ENCODE measurements around the gene ELL2.
"Not testable (repeated sequence)": the region's sequence is repeated elsewhere in the genome, so short reads cannot be mapped to it uniquely, and the experiment has no call there.

ELL2 gene

DNA sequence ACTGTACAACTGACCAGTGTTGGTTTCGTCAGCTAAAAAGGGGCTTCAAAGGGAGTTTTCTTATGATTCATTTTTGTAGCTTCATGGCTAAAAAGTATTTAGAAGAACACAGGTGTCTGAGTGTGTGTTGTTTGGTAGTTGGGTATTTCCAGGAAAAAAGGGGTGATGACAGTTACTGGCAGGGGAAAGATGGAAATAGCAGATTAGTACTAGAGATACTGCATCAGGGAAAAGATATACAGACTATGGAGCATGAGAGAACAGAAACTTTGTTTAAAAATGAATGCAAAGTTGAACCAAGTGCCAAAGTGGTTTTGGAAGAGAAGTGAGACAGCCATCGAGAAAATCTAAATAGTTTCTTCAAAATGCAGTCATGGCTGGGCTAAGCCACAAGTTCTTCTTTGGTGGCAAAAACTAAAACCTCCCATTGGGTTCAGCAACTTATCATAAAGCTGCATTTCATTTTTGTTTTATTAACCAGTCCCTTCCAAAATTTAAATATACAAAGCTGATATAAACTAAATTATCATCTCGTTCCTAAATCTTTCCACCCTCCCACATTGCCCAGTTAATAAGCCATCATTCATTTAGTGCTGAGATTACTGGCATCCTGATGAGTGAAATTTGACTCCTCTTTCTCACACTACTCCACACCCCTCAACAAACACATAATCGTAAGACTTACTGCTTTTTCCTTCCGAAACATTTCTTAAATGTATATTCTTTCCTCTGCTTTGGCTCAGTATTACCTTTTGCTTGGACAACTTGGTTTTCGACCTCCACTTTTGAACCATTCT lies 33.5 kb downstream of the ELL2 start:
- DNase-seq = no peak

DNA sequence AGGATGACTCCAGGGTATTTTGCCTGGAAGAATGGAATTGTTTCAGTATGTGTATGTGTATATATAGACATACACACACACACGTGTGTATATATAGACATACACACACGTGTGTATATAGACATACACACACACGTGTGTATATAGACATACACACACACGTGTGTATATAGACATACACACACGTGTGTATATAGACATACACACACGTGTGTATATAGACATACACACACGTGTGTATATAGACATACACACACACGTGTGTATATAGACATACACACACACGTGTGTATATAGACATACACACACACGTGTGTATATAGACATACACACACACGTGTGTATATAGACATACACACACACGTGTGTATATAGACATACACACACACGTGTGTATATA lies 34.4 kb downstream of the ELL2 start:
- DNase-seq = not testable (repeated sequence)

DNA sequence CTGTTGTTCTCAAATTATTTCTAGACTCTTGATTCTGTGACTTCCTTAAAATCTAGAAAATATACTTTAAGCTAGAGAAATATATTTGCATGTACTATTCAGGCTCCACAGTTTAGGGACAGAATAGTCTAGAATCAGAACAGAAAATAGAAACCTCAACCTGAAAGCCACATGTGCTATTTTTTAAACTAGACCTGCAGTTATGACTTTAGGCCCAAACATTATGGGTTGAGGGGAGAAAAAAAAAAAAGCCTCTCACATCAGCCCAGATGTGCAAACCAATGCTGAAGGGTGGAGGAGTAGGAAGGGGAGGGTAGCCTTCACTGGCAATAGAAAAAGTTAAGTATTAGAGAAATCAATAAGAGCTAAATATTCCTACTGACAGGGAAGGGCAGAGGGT lies 35.7 kb downstream of the ELL2 start:
- no peak for DNase-seq

DNA sequence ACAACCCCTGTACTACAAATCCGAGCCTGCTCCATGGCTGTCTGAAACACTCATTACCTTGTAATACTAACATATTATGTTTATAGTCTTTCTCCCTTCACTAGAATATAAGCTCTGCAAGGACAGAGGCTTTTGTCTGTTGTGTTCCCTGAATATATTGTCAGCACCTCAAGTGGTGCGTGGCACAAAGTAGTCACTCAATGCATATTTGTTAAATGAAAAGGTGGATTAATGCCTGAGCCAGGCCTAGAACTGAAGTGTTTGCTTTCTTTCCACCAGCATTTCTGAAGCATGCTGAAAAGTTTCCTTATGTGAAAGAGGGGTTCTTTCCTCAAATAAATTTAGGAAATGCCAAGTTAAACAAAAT lies 36.3 kb downstream of the ELL2 start:
- DNase-seq = no peak

DNA sequence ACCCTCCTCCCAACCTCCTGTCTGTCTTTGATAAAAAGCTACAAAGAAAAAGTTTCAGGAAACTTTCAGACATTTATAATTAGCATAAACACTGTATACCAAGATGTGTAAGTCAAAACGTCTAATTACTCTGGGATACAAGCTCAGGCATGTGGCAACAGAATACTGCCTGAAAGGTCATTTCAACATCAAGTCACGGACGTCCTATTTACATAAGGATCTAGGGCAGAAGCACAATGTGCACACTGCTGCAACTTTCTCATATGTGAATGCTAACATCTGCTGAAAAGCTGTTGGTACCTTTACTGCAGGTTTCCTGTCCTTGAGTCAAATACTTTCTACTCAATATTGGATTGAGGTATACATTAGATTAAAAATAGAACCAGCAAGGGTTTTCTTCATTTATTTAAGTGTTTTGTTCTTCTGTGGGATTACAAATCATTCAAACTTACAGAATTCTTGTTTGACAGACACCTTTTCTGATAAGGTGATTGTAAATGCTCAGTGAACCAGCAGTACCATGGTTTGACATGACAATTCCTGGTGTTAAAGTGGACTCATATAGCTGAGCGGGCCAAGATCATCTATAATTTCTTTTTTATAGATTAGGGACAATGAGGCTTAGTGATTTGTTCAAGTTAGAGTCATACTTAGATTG lies 36.8 kb downstream of the ELL2 start:
- no peak for DNase-seq

DNA sequence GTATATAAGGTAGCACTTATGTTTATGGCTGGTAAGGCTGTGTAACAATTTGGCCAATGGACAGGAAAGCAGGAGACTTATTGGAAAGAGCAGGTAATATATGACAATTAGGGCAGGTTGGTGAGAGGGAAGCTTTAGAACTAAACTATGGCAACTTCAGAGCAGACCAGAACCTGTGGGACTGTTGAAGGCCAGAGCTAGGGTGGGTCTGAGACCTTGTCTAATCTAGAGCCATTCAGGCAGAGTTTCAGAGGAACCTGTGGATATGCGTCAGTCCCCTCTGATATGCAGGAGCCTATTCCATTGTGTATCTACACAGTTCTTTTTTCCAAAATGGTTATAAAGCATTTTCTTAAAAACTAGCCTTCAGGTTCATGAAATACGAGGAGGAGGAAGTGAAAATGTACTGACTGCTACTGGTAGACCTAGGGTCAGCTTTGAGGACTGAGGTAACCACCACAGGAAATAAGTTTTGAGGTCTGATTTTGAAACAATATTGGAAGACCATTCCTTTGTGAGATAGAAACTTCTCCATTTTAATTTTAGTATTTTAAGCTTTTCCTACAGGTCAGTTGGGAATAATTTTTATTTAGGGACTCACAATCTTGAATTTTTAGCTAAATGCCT lies 37.6 kb downstream of the ELL2 start:
- no peak for DNase-seq

DNA sequence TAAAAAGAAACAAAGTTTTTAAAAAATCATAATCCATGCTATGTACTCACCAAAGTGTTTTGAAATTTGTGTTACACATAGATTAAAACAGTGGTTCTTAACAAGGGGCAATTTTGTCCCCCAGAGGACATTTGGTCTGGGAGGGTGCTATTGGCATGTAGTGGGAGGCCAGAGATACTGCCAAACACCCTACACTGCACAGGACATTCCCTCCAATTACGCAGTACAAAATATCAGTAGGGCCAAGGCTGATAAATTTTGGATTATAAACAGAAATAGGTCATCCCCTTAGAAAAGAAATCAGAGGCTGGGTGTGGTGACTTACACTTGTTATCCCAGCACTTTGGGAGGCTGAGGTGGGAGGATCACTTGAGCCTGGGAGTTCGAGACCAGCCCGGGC lies 38.9 kb downstream of the ELL2 start:
- no peak for DNase-seq

DNA sequence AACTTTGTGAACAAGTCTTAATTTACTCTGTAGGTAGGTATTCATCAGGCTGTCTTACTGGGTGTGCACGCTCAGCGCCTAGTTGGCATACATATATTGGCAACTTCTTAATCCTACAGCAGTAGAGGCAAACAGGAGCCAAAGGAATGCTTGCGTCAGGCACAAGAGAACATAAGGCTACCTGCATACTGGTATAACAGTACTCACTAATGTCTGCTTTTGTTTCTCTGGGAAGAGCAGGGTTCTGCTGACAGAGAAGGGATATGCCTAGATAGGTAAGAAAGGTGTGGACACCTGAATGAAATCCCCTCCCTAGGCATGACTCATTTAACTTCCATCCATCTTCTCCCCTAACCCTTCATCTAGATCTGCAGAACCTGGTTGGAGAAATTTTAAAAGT lies 40.1 kb downstream of the ELL2 start:
- DNase-seq = no peak

DNA sequence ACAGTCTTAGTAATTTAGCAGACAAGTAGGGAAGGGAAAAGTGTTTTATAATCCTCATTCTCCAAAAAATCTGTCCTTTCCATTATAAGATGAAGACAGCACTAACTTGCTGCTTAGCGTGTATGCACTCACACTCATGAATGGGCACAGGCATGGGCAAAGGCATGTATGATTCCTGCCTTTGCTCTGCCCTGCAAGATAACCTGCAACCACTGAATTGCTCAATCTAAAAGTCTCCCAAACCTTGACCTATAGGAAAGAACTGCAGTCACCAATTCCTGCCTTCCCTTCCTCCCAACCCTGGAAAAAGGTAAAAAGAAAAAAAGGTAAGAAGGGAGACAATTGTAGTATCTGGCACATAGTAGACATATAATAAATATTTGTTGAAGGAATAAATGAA lies 40.8 kb downstream of the ELL2 start:
- no peak for DNase-seq

DNA sequence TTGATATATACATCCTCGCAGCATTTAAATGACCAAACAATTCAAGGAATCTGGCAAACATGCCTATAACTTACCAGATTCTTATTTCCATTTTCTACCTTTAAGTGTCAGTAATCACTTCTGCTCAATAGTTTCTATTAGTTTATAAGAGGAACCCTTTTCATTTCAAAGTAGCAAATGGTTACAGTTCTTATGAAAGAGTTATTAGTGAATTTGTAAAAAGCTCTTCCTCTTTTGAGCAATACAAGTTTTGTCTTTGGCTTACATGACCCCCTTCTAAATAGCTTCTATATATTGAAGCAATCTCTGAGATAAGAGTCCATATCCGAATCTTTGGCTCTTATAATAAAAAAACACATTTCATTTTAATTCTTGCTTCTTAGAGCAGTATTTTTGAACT lies 42.0 kb downstream of the ELL2 start:
- DNase-seq = no peak

DNA sequence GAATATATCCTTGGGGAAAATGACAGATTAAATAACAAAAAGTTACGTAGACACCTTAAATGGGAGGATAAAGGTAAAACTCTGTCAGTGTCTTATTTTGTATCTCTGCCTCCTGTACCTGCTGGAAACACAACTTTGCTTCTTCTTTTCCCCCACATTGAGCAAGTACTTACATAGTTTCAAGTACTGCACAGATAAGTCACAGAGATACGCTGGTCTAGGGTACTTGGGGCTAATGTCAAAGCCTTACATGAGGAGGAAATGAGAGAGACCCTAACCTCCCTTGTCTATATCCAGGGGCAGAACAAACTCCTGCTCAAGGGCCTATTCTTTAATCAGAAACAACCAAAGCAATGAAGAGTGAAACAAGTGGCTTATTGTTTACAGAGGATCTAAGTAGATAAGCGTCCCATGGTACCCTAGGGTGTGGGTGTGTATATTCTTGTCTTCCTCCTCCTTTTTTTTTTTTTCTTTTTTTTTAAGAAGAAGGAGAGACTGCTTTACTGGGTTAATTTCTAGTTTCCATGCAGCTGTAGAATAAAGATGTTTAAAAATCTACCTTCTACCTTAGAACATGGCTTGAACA lies 43.1 kb downstream of the ELL2 start:
- no peak for DNase-seq

DNA sequence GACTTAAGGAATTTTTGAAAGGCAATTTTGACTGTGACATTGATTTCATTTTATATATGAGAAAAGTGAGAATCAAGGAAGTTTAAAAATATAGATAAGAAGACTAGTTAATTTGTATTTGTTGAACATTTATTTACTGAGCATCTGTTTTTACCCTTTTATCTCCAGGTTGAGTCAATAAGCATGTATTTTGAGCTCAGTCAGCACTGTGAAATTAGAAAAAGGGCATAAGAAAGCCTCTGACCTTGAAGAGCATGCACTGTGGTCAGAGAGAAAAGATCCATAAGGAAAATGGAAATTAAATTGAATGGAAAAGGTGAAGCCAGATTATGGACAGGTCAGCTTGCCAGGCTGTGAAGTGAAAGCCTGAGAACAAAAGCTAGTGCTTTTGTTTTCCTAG lies 44.4 kb downstream of the ELL2 start:
- no peak for DNase-seq

DNA sequence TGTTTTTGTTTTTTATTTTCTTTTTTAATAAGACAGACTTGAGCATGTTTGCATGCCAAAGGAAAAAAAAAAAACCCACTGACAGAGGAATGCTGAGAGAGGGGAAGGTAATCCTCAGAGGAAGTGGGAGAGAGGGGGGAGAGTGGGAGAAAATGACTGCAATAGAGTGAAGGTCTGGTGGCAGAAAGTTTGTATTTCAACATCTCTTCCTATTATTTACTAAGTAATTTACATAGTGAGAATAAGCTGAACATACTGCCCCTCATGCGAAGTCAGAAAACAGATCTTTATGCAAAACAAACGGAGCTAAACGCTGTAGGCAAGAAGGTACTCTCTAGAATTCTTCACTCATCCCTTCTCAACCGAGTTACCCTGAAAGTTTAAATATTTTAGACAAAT lies 45.0 kb downstream of the ELL2 start:
- no peak for DNase-seq

DNA sequence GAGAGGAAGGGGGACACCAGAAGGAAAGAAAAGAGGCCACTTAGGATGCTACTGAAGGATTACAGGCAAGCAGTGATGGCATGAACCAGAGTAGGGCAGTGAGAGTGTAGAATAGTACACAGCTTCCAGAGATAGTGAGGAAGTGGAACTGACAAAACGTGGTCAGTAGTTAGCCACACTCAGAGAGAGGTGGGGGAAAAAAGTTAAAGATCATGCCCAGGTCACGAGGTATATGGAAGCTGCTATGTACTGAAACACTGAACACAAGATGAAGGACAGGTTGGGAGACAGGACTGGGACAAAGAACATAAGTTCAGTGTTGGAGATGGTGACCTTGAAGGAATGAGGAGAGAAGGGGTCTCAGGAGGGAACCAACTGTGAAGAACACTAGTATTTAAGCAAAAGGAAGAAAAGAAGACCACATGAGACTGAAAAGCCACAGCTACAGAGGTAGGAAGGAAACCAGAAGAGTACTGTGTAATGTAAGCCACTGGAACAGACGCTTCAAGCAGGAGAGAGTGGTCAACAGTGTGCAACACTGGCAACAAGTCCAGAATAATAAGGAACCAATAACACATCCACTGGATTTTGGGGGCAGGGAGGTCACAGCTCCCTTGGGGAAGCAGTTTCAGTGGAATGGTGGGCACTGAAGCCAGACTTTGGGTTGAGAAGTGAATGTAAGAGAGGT lies 45.5 kb downstream of the ELL2 start:
- no peak for DNase-seq

DNA sequence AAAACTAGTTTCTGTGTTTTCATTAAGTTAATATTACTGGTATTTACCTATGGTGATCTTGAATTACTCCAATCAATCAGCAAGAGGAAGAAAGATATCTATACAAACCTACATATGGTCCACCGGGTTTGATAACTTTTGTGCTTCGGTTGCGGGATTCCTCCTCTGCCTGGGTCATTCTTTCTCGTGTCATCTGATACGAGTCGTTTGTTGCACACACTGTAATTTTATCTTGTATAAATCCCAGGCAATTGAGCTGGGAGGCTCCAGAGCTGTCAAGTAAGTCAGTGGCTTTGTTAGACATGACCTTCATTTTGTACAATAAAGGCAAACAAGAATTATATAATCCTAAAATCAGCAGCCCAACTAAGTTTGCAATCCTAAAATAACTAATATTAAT lies 48.0 kb downstream of the ELL2 start:
- no peak for DNase-seq

DNA sequence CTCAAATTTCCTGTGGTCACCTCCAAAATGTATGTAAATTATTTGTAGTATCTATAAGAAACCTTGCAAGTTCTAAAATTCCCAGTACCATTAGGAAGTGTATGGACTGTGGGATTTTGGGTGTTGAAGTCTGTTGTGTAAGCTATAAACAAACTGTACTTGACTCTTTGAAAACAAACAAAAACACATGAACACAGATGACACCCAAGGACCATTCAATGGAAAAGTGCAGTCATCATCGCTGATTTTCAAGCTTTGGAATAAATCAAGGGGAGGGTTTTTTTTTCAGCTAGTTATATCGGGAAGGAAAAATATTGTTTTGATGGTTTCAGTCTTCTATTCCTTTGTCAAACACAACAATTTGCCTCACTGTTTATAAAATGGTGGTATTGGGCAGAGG lies 49.6 kb downstream of the ELL2 start:
- DNase-seq = no peak

DNA sequence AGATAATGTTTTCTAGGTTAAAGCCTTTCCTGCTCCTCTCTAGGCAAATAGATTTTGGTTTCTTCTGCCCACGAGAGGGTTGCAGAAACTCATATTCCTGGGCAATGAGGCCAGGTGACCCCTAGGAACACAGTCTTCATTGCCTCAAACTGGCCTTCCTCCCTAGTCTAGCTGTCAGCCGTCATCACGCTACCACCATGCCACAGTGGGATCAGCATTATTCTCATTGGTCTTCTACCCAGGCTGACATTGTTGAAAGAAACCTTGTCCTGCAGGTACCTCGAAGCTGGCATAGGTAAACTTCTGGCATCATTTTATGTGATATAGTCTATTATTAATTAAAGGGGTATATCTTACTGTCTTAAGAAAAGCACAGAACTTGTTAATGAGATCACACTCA lies 51.1 kb downstream of the ELL2 start:
- no peak for DNase-seq

DNA sequence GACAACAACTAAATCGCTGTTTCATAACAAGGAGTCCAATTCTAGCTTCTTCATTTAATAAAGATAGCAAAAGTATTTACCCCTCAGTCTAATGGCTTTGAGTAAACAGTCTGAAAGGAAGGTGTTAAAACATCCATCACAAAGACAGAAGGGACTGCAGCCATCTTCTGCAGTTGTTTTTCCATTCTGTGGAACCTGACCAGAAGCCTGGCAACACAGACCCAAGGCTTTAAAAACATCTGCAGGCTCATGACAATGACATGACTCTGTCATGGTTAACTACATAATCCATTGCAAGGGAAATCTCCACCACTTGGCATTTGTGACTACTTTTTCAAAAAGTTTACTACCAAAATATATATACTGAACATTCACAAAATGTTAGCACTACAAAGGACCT lies 51.9 kb downstream of the ELL2 start:
- no peak for DNase-seq

DNA sequence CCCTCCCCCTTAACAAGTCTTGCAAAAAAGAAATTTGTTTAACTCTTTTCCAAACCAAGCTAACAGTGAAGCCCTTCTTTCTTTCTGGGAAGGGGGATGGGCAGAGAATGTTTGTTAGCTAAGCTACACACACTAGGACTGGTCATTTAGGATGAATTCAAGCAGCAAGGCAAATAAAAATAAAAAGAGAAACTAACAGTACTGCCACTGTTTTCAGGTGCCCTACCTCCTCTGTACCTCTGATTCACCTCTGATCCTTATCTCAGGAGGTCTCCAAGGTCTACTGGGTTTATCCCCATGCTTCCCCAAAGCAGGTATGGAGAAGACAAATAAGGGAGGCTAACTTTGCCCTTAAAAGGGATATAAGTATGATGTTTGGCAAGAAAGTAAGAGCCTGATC lies 52.9 kb downstream of the ELL2 start:
- no peak for DNase-seq

DNA sequence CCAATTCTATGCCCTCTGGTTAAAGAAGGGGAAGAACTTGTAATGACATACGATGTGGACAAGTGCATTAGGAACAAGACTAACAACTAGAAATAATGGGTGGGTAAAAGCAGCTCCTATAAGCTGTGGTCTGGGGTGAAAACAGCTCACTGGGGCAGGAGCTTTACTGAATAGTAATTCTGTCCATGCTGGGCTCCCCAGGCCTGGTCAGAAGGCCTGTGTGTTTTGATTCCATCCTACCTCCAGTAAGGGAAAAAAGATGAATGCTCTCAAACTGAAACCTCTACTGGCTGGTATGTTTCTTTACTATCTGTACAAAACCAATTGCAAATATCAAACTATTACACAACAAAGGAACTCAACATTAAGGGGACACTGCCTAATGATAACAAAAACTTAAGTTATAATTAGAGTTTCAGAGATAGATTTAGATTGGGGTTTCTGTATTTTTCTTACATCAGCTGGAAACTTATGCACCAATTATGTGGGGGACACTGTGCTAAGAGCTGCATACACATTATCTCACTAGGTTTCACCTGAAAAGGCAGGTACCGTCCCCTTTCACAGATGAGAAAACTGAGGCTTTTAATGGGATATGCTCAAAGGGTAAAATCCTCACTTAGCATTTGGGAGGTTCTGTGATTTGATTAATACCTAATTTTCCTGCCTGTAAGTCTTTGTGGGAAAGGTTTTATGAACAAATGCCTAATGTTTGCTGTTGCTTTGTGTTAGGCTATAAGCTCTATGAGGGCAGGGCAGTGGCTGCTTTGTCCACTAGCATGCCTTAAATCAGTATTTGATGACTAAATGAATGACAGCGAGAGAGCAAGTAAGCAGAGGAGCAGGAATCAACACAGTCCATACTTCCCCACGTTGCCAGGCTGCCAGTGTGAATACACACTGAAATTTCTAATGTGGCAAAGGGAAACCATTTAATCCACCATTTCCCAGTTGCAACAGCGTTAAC lies 53.6 kb downstream of the ELL2 start:
- no peak for DNase-seq

DNA sequence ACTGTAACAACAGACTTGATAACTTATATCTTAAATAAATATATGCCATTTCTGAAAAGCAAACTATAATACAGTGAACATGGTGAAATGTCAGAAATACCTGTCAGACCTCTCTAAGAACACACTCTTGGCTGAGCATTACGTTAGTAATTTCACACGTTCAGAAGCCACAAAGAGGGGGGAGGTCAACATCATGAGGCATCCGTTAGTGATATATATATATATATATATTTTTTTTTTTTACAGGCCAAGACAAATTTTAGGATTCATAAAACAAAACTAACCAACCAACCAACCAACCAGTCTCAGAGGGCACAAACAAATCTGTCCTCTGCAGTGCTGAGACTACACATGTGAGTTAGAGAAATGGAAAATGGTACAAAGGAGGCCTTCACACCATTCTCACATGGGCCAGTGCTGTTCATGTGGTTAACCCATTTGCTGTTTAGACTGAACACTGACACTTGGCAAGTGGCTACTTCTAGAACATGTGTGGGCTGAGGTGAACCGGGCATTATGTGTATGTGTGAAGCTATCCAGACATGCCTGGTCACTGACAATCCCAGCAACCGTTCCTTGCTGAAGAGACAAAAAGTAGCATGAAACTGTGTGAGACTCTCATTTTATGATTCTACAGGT lies 54.5 kb downstream of the ELL2 start:
- DNase-seq = no peak

DNA sequence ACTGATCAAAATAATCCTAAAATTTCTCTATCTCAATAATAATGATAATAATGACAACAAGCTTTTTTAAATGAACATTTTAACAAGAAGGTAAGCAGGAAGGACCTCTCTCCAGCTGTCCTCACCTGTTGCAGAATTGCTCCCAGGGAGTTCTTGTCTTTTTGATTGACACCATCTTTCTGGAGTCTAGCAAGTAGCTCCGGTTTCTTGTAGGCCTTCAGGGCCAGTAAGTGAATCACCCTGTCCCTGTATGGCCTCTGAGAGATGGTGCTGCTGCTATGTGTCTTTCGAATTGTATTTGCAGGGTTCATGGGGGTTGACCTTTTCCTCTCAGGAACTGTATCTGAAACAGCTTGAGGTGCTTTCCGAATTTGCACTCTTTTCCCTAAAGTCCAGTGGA lies 55.3 kb downstream of the ELL2 start:
- DNase-seq = not testable (repeated sequence)

Data from CD4-positive, alpha-beta T cell treated with Interleukin-21 for 1 hour (primary cell).